Endothelial cell (in vitro differentiated cells): ENCODE results near the gene CTSC. TPM values are rescaled to one million over a fixed set of nuclear protein-coding genes. Genes with fewer than 3 reads are reported as not detected.

ENCODE experiments used
- DNase-seq: peaks from one replicate; pipeline ENCODE4 v3.0.0; 2021; ENCODE audit warnings: low spot score
- H3K27ac Mint-ChIP-seq: one replicate; pipeline ENCODE4 v1.8.0; 2021; ENCODE audit warnings: mixed read lengths, inconsistent platforms; ENCODE audit not compliant: unreplicated experiment
- H3K27me3 Mint-ChIP-seq: one replicate; pipeline ENCODE4 v1.8.0; 2021; ENCODE audit warnings: mild to moderate bottlenecking, moderate library complexity, mixed read lengths, inconsistent platforms; ENCODE audit not compliant: unreplicated experiment
- H3K36me3 Mint-ChIP-seq: one replicate; pipeline ENCODE4 v1.8.0; 2021; ENCODE audit warnings: mild to moderate bottlenecking, low read depth, mixed read lengths, inconsistent platforms; ENCODE audit not compliant: unreplicated experiment
- H3K4me1 Mint-ChIP-seq: one replicate; pipeline ENCODE4 v1.8.0; 2021; ENCODE audit warnings: mild to moderate bottlenecking, mixed read lengths, inconsistent platforms; ENCODE audit not compliant: unreplicated experiment
- H3K4me3 Mint-ChIP-seq: one replicate; pipeline ENCODE4 v1.8.0; 2021; ENCODE audit warnings: mild to moderate bottlenecking, mixed read lengths, inconsistent platforms; ENCODE audit not compliant: unreplicated experiment
- H3K9me3 Mint-ChIP-seq: one replicate; pipeline ENCODE4 v1.8.0; 2021; ENCODE audit warnings: mixed read lengths, inconsistent platforms; ENCODE audit not compliant: unreplicated experiment
- CTCF ChIP-seq: fragments of 200-600 bp; sonication (generic); IDR thresholded peaks from one replicate; pipeline ENCODE4 v1.5.0; 2021; ENCODE audit warnings: antibody characterized with exemption; ENCODE audit not compliant: unreplicated experiment
- total RNA-seq: library from RNA; stranded (reverse); fragmentation: NEBNext Ultra II Directional; extraction: Animal tissue kit (Norgen Biotek cat#: 25700); gene quantifications from one replicate; pipeline ENCODE4 v1.2.1, GENCODE V29; 2021; ENCODE audit not compliant: unreplicated experiment

The CTSC gene
- total RNA-seq, 1 donor from 2014 or later: 162 TPM

GRCh38 chr11:88313441-88313840 lies 24.1 kb downstream of the CTSC start:
- no peaks in the 10 kb centered on the region for H3K27me3 Mint-ChIP-seq
- H3K4me1 Mint-ChIP-seq: peaks cover 6% of the 10 kb centered on the region
- no peak overlapping the region for H3K4me3 Mint-ChIP-seq
- no peaks in the 10 kb centered on the region for H3K9me3 Mint-ChIP-seq
- TF ChIP-seq CTCF: no peak
- no peak overlapping the region for H3K27ac Mint-ChIP-seq
- no peak for DNase-seq
- peaks cover 7% of the 10 kb centered on the region for H3K36me3 Mint-ChIP-seq

- Mint-ChIP-seq H3K4me3 (no peak overlapping the region), H3K27me3 (no peaks in the 10 kb centered on the region), H3K36me3 (peaks cover 12% of the 10 kb centered on the region), H3K9me3 (no peaks in the 10 kb centered on the region), H3K27ac (no peak overlapping the region), H3K4me1 (peaks cover 6% of the 10 kb centered on the region)
- TF ChIP-seq CTCF: no peak
- no peak for DNase-seq
These were observed 24.9 kb downstream of the CTSC start for GRCh38 chr11:88312628-88313027.

- no peak for DNase-seq
- H3K27me3 Mint-ChIP-seq: no peaks in the 10 kb centered on the region
- no peak for TF ChIP-seq CTCF
- H3K4me1 Mint-ChIP-seq: peaks cover 6% of the 10 kb centered on the region
- H3K27ac Mint-ChIP-seq: no peak overlapping the region
- no peak overlapping the region for H3K4me3 Mint-ChIP-seq
- H3K9me3 Mint-ChIP-seq: no peaks in the 10 kb centered on the region
- H3K36me3 Mint-ChIP-seq: peaks cover 33% of the 10 kb centered on the region
These were observed 27.3 kb downstream of the CTSC start for GRCh38 chr11:88310246-88310645.

GRCh38 chr11:88308576-88308975 lies 29.0 kb downstream of the CTSC start:
- H3K27ac Mint-ChIP-seq: no peak overlapping the region
- peaks cover 6% of the 10 kb centered on the region for H3K4me1 Mint-ChIP-seq
- H3K9me3 Mint-ChIP-seq: no peaks in the 10 kb centered on the region
- TF ChIP-seq CTCF: no peak
- H3K27me3 Mint-ChIP-seq: no peaks in the 10 kb centered on the region
- no peak for DNase-seq
- H3K4me3 Mint-ChIP-seq: no peak overlapping the region
- peaks cover 46% of the 10 kb centered on the region for H3K36me3 Mint-ChIP-seq

GRCh38 chr11:88307749-88308425 lies 29.6 kb downstream of the CTSC start:
- Mint-ChIP-seq H3K4me1 (peaks cover 6% of the 10 kb centered on the region), H3K27ac (no peak overlapping the region), H3K4me3 (no peak overlapping the region)

More at GRCh38 chr11:88307749-88308425, 29.6 kb downstream of the CTSC start:
- Mint-ChIP-seq H3K9me3 (no peaks in the 10 kb centered on the region), H3K27me3 (no peaks in the 10 kb centered on the region), H3K36me3 (peaks cover 50% of the 10 kb centered on the region)
- TF ChIP-seq CTCF: no peak
- DNase-seq: no peak
